ENCODE data around the gene P2RY8.
"Not testable (repeated sequence)": the region's sequence is repeated elsewhere in the genome, so short reads cannot be mapped to it uniquely, and the experiment has no call there.

P2RY8 gene

GRCh38 chrX:1484638-1485019, 52.4 kb downstream of the P2RY8 start:
- no peak for DNase-seq

- DNase-seq = no peak
These were observed 52.9 kb downstream of the P2RY8 start for GRCh38 chrX:1483843-1484637.

- DNase-seq = not testable (repeated sequence)
These were observed 54.5 kb downstream of the P2RY8 start for GRCh38 chrX:1482530-1482928.

- DNase-seq = no peak
These were observed 55.1 kb downstream of the P2RY8 start for GRCh38 chrX:1481636-1482529.

GRCh38 chrX:1480082-1480785, 56.8 kb downstream of the P2RY8 start:
- no peak for DNase-seq

- no peak for DNase-seq
These were observed 59.1 kb downstream of the P2RY8 start for GRCh38 chrX:1477801-1478458.

- DNase-seq = no peak
These were observed 59.8 kb downstream of the P2RY8 start for GRCh38 chrX:1477229-1477628.

- DNase-seq = no peak
These were observed 60.3 kb downstream of the P2RY8 start for GRCh38 chrX:1476682-1477081.

GRCh38 chrX:1475881-1476280, 61.1 kb downstream of the P2RY8 start:
- DNase-seq = no peak

- no peak for DNase-seq
These were observed 61.5 kb downstream of the P2RY8 start for GRCh38 chrX:1475481-1475880.

- DNase-seq = not testable (repeated sequence)
These were observed 62.4 kb downstream of the P2RY8 start for GRCh38 chrX:1474593-1474992.

- DNase-seq = no peak
These were observed 64.0 kb downstream of the P2RY8 start for GRCh38 chrX:1472975-1473374.

GRCh38 chrX:1468250-1468772, 68.7 kb downstream of the P2RY8 start:
- no peak for DNase-seq

- DNase-seq = no peak
These were observed 69.9 kb downstream of the P2RY8 start for GRCh38 chrX:1466971-1467561.

- DNase-seq = no peak
These were observed 70.7 kb downstream of the P2RY8 start for GRCh38 chrX:1466232-1466661.

GRCh38 chrX:1465286-1466231, 71.4 kb downstream of the P2RY8 start:
- DNase-seq = no peak

- no peak for DNase-seq
These were observed 72.1 kb downstream of the P2RY8 start for GRCh38 chrX:1464971-1465285.

- DNase-seq = no peak
These were observed 72.7 kb downstream of the P2RY8 start for GRCh38 chrX:1464041-1464970.

GRCh38 chrX:1463581-1463980, 73.4 kb downstream of the P2RY8 start:
- no peak for DNase-seq

Measured in NCI-H2081 treated with DMSO at 0.1 percent for 48 hours (cell line).